Measurements from ENCODE around the gene MDGA2. TPM values are rescaled to one million over a fixed set of nuclear protein-coding genes. Genes with fewer than 3 reads are reported as not detected.
"Not testable (repeated sequence)": the region's sequence is repeated elsewhere in the genome, so short reads cannot be mapped to it uniquely, and the experiment has no call there.

Gene MDGA2
- total RNA-seq, 2 donors from 2014 or later, result not detected

DNA sequence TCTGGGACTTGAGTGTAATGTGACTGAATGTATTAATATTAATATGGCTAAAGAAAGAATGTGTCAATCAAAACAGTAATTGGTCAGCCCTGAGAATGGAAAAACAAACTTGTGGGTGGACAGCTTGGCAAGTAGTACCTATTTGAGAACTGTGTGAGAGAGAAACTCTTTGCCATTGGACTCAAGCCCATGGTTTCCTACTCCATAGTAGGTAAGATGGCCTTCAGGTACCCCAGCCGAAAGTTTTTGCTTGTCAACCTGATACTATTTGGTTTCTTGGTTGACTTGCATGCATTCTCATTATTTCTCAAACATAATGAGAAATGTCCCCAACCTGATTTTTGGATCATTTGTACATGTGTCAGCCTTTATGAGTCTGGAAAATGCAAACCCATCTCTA lies 391.1 kb downstream of the MDGA2 start:
- H3K9ac ChIP-seq (ENCODE audit: low read depth in 2 of 2, low read length in 2 of 2), result no peak overlapping the region
- H3K4me3 ChIP-seq, result no peak overlapping the region
- H3K27me3 ChIP-seq, result no peaks in the 10 kb centered on the region
- intact Hi-C loops (cut with DNase I), result no loop called here
- TF ChIP-seq, protein P1, sequence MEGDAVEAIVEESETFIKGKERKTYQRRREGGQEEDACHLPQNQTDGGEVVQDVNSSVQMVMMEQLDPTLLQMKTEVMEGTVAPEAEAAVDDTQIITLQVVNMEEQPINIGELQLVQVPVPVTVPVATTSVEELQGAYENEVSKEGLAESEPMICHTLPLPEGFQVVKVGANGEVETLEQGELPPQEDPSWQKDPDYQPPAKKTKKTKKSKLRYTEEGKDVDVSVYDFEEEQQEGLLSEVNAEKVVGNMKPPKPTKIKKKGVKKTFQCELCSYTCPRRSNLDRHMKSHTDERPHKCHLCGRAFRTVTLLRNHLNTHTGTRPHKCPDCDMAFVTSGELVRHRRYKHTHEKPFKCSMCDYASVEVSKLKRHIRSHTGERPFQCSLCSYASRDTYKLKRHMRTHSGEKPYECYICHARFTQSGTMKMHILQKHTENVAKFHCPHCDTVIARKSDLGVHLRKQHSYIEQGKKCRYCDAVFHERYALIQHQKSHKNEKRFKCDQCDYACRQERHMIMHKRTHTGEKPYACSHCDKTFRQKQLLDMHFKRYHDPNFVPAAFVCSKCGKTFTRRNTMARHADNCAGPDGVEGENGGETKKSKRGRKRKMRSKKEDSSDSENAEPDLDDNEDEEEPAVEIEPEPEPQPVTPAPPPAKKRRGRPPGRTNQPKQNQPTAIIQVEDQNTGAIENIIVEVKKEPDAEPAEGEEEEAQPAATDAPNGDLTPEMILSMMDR (IDR thresholded peaks at IDR 0.05), result no peak
- no peak for DNase-seq
- no peak overlapping the region for H3K27ac ChIP-seq
- no peaks in the 10 kb centered on the region for H3K4me1 ChIP-seq
- no peaks in the 10 kb centered on the region for H3K36me3 ChIP-seq
- H3K9me3 ChIP-seq, result no peaks in the 10 kb centered on the region

DNA sequence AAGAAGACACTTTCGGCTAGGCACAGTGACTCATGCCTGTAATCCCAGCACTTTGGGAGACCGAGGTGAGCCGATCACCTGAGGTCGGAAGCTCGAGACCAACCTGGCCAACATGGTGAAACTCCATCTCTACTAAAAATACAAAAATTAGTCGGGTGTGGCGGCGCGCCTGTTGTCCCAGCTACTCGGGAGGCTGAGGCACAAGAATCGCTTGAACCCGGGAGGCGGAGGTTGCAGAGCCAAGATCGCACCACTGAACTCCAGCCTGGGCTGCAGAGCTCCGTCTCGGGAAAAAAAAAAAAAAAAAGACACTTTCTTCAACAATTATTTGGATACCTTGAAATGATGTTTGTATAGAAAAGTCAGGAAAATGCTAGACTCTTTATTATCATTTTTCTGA lies 393.6 kb downstream of the MDGA2 start:
- H3K27ac ChIP-seq; H3K9me3 ChIP-seq; H3K9ac ChIP-seq (ENCODE audit: low read depth in 2 of 2, low read length in 2 of 2); DNase-seq; H3K36me3 ChIP-seq; H3K27me3 ChIP-seq; intact Hi-C loops (cut with DNase I); H3K4me3 ChIP-seq; H3K4me1 ChIP-seq: not testable (repeated sequence)

DNA sequence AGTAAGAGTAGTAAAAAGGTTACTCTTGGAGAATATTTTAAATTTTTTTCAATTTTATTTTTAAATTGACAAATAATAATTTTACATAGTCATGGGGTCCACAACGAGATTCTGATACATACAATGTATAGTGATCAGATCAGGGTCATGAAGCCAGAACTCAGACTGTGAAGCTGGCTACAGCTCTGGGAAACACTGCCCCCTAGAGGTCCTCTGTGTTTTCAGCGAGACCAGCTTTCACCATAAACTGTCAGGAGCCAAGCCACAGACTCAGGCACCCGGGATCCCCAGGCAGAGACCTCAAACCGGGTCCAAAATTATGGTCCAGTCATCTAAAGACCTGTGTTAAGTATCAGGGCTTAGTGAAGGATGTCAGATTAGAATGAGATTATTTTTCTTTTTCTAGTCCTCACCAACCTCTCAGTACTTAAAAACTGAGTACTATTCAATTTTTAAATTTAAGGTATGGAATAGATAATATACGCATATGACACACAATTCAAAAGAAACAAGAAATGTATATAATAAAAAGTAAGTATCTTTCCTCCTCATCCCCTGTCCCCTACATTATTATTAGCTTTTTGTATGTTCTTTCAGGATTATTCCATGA lies 397.1 kb downstream of the MDGA2 start:
- intact Hi-C loops (cut with DNase I), result no loop called here
- H3K9ac ChIP-seq (ENCODE audit: low read depth in 2 of 2, low read length in 2 of 2), result no peak overlapping the region
- H3K4me3 ChIP-seq, result no peak overlapping the region
- peak; percentile 57 for DNase-seq
- TF ChIP-seq, protein P1 (IDR thresholded peaks at IDR 0.05), result peak; percentile 59
- no peaks in the 10 kb centered on the region for H3K27me3 ChIP-seq
- H3K9me3 ChIP-seq, result no peaks in the 10 kb centered on the region
- H3K27ac ChIP-seq, result no peak overlapping the region
- H3K36me3 ChIP-seq, result no peaks in the 10 kb centered on the region
- H3K4me1 ChIP-seq, result no peaks in the 10 kb centered on the region

DNA sequence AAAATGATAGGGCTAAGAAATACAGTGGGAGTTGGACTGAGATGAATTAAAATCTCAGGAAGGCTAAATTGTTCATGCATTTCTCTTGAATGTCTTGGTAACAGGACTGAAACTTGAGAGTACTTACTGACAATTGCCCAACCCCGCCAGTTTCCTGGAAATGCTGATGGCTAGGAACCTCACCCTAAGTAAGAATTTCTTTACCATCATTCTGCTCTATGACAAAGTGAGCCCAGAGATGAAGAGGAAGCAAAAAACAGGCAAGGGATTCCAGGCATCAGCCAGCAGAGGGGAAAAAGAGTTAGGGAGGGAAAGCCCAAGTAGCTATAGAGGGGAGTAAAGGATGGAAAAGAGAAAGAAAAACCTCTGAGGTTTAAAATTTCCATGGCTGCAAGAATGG lies 397.7 kb downstream of the MDGA2 start:
- Histone ChIP-seq H3K9ac (ENCODE audit: low read depth in 2 of 2, low read length in 2 of 2) (no peak overlapping the region), H3K36me3 (no peaks in the 10 kb centered on the region), H3K9me3 (no peaks in the 10 kb centered on the region), H3K27ac (no peak overlapping the region), H3K27me3 (no peaks in the 10 kb centered on the region), H3K4me3 (no peak overlapping the region), H3K4me1 (no peaks in the 10 kb centered on the region)
- TF ChIP-seq, protein P1 (IDR thresholded peaks at IDR 0.05), result no peak
- no peak for DNase-seq
- intact Hi-C loops (cut with DNase I), result no loop called here

DNA sequence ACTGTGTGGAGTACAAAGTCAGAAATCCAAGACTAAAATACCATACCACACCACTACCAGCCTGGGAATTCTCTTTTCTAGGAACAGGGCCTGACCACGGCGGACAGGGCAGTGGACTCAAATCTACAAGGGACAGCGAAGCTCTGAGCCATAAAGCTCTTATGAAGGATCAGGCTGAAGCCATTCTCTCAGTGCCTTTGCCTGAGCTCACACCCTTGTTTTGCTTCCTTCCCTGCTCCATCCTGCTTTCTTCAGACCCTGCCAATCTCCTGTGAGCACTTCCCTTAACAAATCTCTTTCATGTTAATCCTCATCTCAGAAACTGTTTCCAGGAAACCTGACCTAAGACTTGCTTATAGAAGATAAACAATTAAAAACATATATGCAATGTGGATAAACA lies 398.5 kb downstream of the MDGA2 start:
- TF ChIP-seq, protein P1 (IDR thresholded peaks at IDR 0.05), result no peak
- DNase-seq, result no peak
- Histone ChIP-seq H3K4me3 (no peak overlapping the region), H3K36me3 (no peaks in the 10 kb centered on the region), H3K4me1 (no peaks in the 10 kb centered on the region), H3K9ac (ENCODE audit: low read depth in 2 of 2, low read length in 2 of 2) (no peak overlapping the region), H3K9me3 (no peaks in the 10 kb centered on the region), H3K27me3 (no peaks in the 10 kb centered on the region), H3K27ac (no peak overlapping the region)
- intact Hi-C loops (cut with DNase I), result no loop called here

DNA sequence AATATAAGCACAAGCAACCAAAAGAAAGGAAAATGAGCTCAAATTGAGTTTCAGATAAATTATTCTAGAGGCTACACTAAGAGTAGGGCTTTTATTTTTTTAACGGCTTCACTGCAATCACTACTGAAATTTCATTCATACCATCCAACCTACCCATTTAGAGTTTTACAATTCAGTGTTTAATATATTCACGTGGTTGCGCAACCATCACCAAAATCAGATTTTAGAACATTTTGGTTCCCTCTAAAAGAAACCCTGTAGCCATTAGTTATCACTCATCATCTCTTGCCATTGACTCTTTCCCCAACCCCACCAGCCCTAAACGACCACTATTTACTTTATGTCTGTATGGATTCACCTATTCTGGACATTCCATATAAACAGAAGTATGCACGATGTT lies 401.5 kb downstream of the MDGA2 start:
- Histone ChIP-seq H3K27me3 (no peaks in the 10 kb centered on the region), H3K9me3 (no peaks in the 10 kb centered on the region), H3K36me3 (no peaks in the 10 kb centered on the region), H3K4me1 (no peaks in the 10 kb centered on the region), H3K4me3 (no peak overlapping the region), H3K27ac (no peak overlapping the region), H3K9ac (ENCODE audit: low read depth in 2 of 2, low read length in 2 of 2) (no peak overlapping the region)
- intact Hi-C loops (cut with DNase I), result no loop called here
- TF ChIP-seq, protein P1 (IDR thresholded peaks at IDR 0.05), result no peak
- DNase-seq, result no peak
